ENCODE measurements around the gene CHN2.

GRCh38 chr7:29230871-29231345, 36.3 kb downstream of the CHN2 start:
- no peak for TF ChIP-seq FOXM1 (IDR thresholded peaks at IDR 0.05; ENCODE audit: low read depth)
- no peak for TF ChIP-seq SMC3 (IDR thresholded peaks at IDR 0.05; ENCODE audit: low read depth, low read length)
- no peak for TF ChIP-seq RAD21 (IDR thresholded peaks at IDR 0.05; ENCODE audit: low read length)
- TF ChIP-seq CTCF (IDR thresholded peaks at IDR 0.05): no peak
- TF ChIP-seq EZH2phosphoT487 (IDR thresholded peaks at IDR 0.05; ENCODE audit: borderline replicate concordance, low read depth): no peak
- no peak for TF ChIP-seq EP300 (IDR thresholded peaks at IDR 0.05; ENCODE audit: borderline replicate concordance in 1 of 2, low read depth in 1 of 2, low read length in 1 of 2)
- TF ChIP-seq NFIC (IDR thresholded peaks at IDR 0.05; ENCODE audit: borderline replicate concordance): no peak
- no peak for TF ChIP-seq POLR2AphosphoS5 (IDR thresholded peaks at IDR 0.05; ENCODE audit: low read depth, low read length)
